ENCODE data around the gene U2SURP.

DNA sequence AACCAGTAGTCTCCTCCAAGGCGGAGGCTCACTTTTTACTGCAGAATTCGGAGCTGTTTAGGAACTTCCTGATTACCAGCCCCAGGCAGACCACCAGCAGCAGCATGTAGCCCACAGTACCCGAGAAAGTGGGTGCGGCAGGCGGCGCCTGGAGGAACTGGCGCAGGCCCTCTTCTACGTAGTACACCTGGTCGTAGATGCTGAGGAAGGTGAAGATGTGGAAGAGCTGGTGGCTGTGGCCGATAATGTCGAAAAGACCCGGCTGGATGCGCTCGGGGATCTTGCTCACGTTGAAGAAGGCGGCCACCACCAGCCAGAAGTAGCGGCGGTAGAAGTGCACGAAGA is 39.2 kb upstream of the U2SURP start:
- TF ChIP-seq, protein P1, sequence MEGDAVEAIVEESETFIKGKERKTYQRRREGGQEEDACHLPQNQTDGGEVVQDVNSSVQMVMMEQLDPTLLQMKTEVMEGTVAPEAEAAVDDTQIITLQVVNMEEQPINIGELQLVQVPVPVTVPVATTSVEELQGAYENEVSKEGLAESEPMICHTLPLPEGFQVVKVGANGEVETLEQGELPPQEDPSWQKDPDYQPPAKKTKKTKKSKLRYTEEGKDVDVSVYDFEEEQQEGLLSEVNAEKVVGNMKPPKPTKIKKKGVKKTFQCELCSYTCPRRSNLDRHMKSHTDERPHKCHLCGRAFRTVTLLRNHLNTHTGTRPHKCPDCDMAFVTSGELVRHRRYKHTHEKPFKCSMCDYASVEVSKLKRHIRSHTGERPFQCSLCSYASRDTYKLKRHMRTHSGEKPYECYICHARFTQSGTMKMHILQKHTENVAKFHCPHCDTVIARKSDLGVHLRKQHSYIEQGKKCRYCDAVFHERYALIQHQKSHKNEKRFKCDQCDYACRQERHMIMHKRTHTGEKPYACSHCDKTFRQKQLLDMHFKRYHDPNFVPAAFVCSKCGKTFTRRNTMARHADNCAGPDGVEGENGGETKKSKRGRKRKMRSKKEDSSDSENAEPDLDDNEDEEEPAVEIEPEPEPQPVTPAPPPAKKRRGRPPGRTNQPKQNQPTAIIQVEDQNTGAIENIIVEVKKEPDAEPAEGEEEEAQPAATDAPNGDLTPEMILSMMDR (IDR thresholded peaks at IDR 0.05 in 2 of 3, conservative IDR thresholded peaks at IDR 0.05 in 1 of 3; ENCODE audit: control insufficient read depth in 2 of 3, extremely low read depth in 1 of 3, insufficient read depth in 1 of 3, low read depth in 3 of 3, low read length in 3 of 3): no peak
- TF ChIP-seq MAX (IDR thresholded peaks at IDR 0.05; ENCODE audit: low read depth, low read length) (no peak), POLR2A (IDR thresholded peaks at IDR 0.05; ENCODE audit: low read depth, low read length) (no peak), TCF7 (IDR thresholded peaks at IDR 0.05; ENCODE audit: borderline replicate concordance) (no peak), BHLHE40 (IDR thresholded peaks at IDR 0.05; ENCODE audit: borderline replicate concordance in 1 of 2, low read depth in 2 of 2, low read length in 1 of 2) (no peak), EP300 (IDR thresholded peaks at IDR 0.05; ENCODE audit: borderline replicate concordance in 1 of 2, control insufficient read depth in 1 of 2, low read depth in 2 of 2, low read length in 2 of 2) (no peak), CREB1 (IDR thresholded peaks at IDR 0.05; ENCODE audit: low read depth) (no peak), ZNF24 (IDR thresholded peaks at IDR 0.05) (no peak), SPI1 (IDR thresholded peaks at IDR 0.05; ENCODE audit: borderline replicate concordance, insufficient read depth, low read depth, low read length) (no peak), TAF1 (IDR thresholded peaks at IDR 0.05; ENCODE audit: borderline replicate concordance, low read depth, low read length) (no peak), BRCA1 (IDR thresholded peaks at IDR 0.05; ENCODE audit: low read depth, low read length) (no peak)
- TF ChIP-seq, protein P2, sequence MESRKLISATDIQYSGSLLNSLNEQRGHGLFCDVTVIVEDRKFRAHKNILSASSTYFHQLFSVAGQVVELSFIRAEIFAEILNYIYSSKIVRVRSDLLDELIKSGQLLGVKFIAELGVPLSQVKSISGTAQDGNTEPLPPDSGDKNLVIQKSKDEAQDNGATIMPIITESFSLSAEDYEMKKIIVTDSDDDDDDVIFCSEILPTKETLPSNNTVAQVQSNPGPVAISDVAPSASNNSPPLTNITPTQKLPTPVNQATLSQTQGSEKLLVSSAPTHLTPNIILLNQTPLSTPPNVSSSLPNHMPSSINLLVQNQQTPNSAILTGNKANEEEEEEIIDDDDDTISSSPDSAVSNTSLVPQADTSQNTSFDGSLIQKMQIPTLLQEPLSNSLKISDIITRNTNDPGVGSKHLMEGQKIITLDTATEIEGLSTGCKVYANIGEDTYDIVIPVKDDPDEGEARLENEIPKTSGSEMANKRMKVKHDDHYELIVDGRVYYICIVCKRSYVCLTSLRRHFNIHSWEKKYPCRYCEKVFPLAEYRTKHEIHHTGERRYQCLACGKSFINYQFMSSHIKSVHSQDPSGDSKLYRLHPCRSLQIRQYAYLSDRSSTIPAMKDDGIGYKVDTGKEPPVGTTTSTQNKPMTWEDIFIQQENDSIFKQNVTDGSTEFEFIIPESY (IDR thresholded peaks at IDR 0.05): no peak
- TF ChIP-seq, protein P3, sequence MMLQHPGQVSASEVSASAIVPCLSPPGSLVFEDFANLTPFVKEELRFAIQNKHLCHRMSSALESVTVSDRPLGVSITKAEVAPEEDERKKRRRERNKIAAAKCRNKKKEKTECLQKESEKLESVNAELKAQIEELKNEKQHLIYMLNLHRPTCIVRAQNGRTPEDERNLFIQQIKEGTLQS (IDR thresholded peaks at IDR 0.05; ENCODE audit: borderline replicate concordance, extremely low read depth, low read depth, low read length): no peak
